ENCODE results near the gene COMMD7. TPM values are rescaled to one million over a fixed set of nuclear protein-coding genes. Genes with fewer than 3 reads are reported as not detected.
"Not testable (repeated sequence)": the region's sequence is repeated elsewhere in the genome, so short reads cannot be mapped to it uniquely, and the experiment has no call there.

The COMMD7 gene
- total RNA-seq, 1 donor = 61.2 TPM

DNA sequence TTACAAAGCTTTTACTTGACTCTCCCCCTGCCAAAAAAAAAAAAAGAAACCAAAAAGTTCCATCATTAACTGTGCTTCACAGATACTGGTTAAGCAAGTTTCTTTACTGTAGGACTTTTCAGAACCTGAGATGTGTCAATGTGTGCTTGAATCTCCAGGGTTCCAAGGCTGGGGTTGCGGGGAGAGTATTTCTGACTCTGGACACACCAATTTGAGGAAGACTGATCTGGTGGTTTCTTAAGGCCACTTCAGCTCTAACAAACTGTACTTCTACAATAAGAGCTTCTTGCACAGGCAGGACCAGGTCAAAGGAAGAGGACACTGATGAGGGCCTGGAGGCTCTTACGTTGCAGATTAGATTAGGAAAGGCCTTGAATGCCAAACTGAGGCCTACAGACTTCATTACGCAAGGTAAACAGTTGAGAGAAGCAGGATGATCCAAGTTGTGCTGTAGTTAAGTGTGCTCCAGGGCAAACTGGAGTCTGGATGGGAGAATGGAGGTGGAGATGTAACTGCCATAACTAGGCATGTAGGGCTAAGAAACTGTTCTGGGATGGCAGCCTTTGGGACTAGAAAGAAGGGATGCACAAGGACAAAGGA is 24.4 kb downstream of the COMMD7 start:
- peaks cover 8% of the 10 kb centered on the region for H3K36me3 ChIP-seq (ENCODE audit: insufficient read depth, low read length)
- H2AFZ ChIP-seq (ENCODE audit: low read length) = no peak overlapping the region
- H3K4me3 ChIP-seq (ENCODE audit: insufficient read depth, low read length) = no peak overlapping the region
- H3K4me1 ChIP-seq (ENCODE audit: insufficient read depth, low read length) = no peaks in the 10 kb centered on the region
- no peak overlapping the region for H3K27ac ChIP-seq (ENCODE audit: low read depth, low read length)
- H3K79me2 ChIP-seq (ENCODE audit: insufficient read depth, low read length) = peaks cover 4% of the 10 kb centered on the region
- no peaks in the 10 kb centered on the region for H3K9me3 ChIP-seq (ENCODE audit: low read depth, low read length)
- TF ChIP-seq, protein P1, sequence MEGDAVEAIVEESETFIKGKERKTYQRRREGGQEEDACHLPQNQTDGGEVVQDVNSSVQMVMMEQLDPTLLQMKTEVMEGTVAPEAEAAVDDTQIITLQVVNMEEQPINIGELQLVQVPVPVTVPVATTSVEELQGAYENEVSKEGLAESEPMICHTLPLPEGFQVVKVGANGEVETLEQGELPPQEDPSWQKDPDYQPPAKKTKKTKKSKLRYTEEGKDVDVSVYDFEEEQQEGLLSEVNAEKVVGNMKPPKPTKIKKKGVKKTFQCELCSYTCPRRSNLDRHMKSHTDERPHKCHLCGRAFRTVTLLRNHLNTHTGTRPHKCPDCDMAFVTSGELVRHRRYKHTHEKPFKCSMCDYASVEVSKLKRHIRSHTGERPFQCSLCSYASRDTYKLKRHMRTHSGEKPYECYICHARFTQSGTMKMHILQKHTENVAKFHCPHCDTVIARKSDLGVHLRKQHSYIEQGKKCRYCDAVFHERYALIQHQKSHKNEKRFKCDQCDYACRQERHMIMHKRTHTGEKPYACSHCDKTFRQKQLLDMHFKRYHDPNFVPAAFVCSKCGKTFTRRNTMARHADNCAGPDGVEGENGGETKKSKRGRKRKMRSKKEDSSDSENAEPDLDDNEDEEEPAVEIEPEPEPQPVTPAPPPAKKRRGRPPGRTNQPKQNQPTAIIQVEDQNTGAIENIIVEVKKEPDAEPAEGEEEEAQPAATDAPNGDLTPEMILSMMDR (IDR thresholded peaks at IDR 0.05; ENCODE audit: extremely low read depth, low read depth, low read length) = no peak
- H4K20me1 ChIP-seq (ENCODE audit: insufficient read depth, low read length) = no peaks in the 10 kb centered on the region
- no peak for DNase-seq (ENCODE audit: insufficient read length, low spot score, missing footprints)
- no peak overlapping the region for H3K4me2 ChIP-seq (ENCODE audit: insufficient read depth, low read length)
- H3K27me3 ChIP-seq (ENCODE audit: insufficient read depth, low read length) = no peaks in the 10 kb centered on the region

GRCh38 chr20:32711346-32711745 is 31.9 kb downstream of the COMMD7 start:
- TF ChIP-seq, protein P1 (IDR thresholded peaks at IDR 0.05; ENCODE audit: extremely low read depth, low read depth, low read length) = no peak

GRCh38 chr20:32709632-32710121 is 33.6 kb downstream of the COMMD7 start:
- Histone ChIP-seq H2AFZ (ENCODE audit: low read length) (no peak overlapping the region), H3K27ac (ENCODE audit: low read depth, low read length) (no peak overlapping the region), H3K9me3 (ENCODE audit: low read depth, low read length) (no peaks in the 10 kb centered on the region), H3K27me3 (ENCODE audit: insufficient read depth, low read length) (no peaks in the 10 kb centered on the region), H3K4me1 (ENCODE audit: insufficient read depth, low read length) (peaks cover 14% of the 10 kb centered on the region), H3K79me2 (ENCODE audit: insufficient read depth, low read length) (no peaks in the 10 kb centered on the region), H3K4me2 (ENCODE audit: insufficient read depth, low read length) (no peak overlapping the region), H3K36me3 (ENCODE audit: insufficient read depth, low read length) (peaks cover 2% of the 10 kb centered on the region), H3K4me3 (ENCODE audit: insufficient read depth, low read length) (no peak overlapping the region), H4K20me1 (ENCODE audit: insufficient read depth, low read length) (no peaks in the 10 kb centered on the region)
- no peak for DNase-seq (ENCODE audit: insufficient read length, low spot score, missing footprints)
- TF ChIP-seq, protein P1 (IDR thresholded peaks at IDR 0.05; ENCODE audit: extremely low read depth, low read depth, low read length) = no peak

More at GRCh38 chr20:32711346-32711745, 31.9 kb downstream of the COMMD7 start:
- Histone ChIP-seq H3K4me3 (ENCODE audit: insufficient read depth, low read length) (no peak overlapping the region), H3K36me3 (ENCODE audit: insufficient read depth, low read length) (peaks cover 2% of the 10 kb centered on the region), H3K27me3 (ENCODE audit: insufficient read depth, low read length) (no peaks in the 10 kb centered on the region), H3K4me1 (ENCODE audit: insufficient read depth, low read length) (peaks cover 14% of the 10 kb centered on the region), H2AFZ (ENCODE audit: low read length) (no peak overlapping the region), H3K9me3 (ENCODE audit: low read depth, low read length) (no peaks in the 10 kb centered on the region), H3K27ac (ENCODE audit: low read depth, low read length) (no peak overlapping the region), H3K4me2 (ENCODE audit: insufficient read depth, low read length) (no peak overlapping the region), H3K79me2 (ENCODE audit: insufficient read depth, low read length) (no peaks in the 10 kb centered on the region), H4K20me1 (ENCODE audit: insufficient read depth, low read length) (no peaks in the 10 kb centered on the region)
- no peak for DNase-seq (ENCODE audit: insufficient read length, low spot score, missing footprints)

DNA sequence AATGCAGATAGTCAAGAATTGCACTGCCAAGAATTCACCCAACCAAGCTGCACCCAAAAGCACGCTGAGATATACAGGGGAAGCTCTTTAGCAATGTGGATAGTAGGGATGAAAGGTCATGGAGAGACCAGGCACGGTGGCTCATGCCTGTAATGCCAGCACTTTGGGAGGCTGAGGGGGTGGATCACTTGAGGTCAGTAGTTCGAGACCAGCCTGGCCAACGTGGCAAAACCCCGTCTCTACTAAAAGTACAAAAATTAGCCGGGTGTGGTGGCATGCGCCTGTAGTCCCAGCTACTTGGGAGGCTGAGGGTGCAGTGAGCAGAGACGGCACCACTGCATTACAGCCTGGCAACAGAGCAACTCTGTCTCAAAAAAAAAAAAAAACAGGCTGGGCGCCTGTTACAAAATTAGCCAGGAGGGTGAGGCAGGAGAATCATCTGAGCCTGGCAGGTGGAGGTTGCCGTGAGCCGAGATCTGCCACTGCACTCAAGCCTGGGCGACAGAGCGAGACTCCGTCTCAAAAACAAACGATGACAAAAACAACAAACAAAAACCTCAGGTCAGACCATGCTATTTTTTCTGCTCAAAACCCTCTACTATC is 34.1 kb downstream of the COMMD7 start:
- H3K9me3 ChIP-seq (ENCODE audit: low read depth, low read length); H3K4me3 ChIP-seq (ENCODE audit: insufficient read depth, low read length); H3K27me3 ChIP-seq (ENCODE audit: insufficient read depth, low read length); H3K36me3 ChIP-seq (ENCODE audit: insufficient read depth, low read length); H3K79me2 ChIP-seq (ENCODE audit: insufficient read depth, low read length); H3K27ac ChIP-seq (ENCODE audit: low read depth, low read length); H2AFZ ChIP-seq (ENCODE audit: low read length); H4K20me1 ChIP-seq (ENCODE audit: insufficient read depth, low read length); DNase-seq (ENCODE audit: insufficient read length, low spot score, missing footprints); H3K4me2 ChIP-seq (ENCODE audit: insufficient read depth, low read length): not testable (repeated sequence)
- peaks cover 14% of the 10 kb centered on the region for H3K4me1 ChIP-seq (ENCODE audit: insufficient read depth, low read length)
